ENCODE data around the gene MMP24.

The MMP24 gene

DNA sequence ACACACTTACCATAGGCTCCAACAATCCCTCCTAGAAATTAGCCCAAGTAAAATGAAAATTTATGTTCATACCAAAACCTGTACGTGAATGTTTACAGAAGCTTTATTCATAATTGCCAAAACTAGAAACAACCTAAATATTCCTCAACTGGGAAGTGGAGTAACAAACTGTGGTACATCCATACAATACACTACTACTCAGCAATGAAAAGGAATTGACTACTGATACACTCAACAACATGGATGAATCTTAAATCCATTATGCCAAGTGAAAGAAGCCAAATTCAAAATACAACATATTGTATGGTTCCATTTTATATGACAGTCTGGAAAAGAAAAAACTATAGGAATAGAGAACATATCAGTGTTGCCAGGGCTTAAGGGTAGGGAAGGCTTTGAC lies 19.7 kb upstream of the MMP24 start:
- H3K27ac ChIP-seq, result no peak overlapping the region
- TF ChIP-seq, protein P1, sequence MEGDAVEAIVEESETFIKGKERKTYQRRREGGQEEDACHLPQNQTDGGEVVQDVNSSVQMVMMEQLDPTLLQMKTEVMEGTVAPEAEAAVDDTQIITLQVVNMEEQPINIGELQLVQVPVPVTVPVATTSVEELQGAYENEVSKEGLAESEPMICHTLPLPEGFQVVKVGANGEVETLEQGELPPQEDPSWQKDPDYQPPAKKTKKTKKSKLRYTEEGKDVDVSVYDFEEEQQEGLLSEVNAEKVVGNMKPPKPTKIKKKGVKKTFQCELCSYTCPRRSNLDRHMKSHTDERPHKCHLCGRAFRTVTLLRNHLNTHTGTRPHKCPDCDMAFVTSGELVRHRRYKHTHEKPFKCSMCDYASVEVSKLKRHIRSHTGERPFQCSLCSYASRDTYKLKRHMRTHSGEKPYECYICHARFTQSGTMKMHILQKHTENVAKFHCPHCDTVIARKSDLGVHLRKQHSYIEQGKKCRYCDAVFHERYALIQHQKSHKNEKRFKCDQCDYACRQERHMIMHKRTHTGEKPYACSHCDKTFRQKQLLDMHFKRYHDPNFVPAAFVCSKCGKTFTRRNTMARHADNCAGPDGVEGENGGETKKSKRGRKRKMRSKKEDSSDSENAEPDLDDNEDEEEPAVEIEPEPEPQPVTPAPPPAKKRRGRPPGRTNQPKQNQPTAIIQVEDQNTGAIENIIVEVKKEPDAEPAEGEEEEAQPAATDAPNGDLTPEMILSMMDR (IDR thresholded peaks at IDR 0.05), result no peak
- no peak overlapping the region for H3K4me3 ChIP-seq
- DNase-seq (ENCODE audit: low spot score), result no peak

DNA sequence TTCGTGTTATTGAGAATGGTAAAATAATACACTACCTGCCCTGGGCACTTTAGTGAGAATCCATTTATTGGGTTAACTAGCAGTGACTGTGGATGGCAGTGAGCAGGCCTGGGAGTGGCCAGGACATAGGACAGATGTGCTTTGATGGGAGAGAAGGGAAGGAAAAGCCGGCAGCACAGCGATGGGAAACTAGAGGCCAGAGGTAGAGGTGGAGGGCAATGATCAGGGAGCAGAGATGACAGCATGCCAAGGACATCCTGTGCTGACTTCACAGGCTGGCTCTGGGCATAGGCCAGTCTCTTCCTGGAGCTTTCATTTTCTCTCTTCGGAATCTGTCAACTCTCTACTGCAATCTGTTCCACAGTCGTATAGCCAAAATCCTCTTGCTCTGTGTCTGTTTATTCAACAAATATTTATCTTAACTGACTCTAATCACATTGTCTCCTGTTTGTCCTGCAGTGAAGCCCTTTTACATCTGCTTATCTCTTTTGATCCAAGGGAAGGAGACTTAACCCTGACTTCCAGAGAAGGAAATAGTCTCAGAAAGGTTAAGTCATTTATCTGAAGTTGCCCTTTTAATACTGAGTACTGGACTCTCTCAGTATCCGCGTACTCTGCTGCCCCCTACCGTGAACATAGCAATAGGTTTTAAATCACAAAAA lies 18.4 kb upstream of the MMP24 start:
- H3K27ac ChIP-seq, result peak overlapping the region; percentile 43 to 85
- peak overlapping the region; percentile 53 for H3K4me3 ChIP-seq
- TF ChIP-seq, protein P1 (IDR thresholded peaks at IDR 0.05), result peak; percentile 64
- no peak for DNase-seq (ENCODE audit: low spot score)

DNA sequence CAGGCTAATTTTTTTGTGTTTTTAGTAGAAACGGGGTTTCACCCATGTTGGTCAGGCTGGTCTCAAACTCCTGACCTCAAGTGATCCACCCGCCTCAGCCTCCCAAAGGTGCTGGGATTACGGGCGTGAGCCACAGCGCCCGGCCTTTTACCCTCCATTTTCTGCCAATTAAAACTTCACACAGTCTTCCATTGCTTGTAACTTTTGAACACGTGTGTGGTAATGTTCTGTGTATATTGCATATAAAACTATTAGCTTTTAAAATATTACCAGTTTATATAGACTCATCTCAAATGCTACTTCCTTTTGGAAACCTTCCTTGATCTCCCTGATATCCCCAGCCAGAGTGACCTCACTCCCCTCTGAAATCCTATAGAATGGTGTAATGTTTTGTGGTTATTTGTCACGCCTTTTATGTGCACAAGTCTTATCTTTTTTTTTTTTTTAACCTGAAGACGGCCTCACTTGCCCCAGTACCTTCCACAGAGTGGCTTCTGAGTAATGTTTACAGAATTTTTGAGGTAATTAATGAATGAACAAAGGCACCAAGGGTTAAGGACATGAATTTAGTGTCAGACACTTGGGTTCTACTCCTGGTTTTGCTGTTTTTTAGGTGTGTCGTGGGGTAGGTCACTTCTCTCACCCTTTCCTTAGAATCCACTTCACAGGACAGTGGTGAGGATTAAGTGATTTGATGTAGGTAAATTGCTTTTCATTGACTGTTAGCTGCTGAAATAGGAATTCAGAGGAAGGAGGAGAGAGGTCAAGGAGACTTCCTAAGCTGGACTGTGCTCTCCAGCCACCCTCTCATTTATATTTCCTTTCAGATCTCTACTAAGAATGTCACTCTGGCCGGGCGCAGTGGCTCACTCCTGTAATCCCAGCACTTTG lies 11.2 kb upstream of the MMP24 start:
- Histone ChIP-seq H3K27ac (no peak overlapping the region), H3K4me3 (no peak overlapping the region)
- TF ChIP-seq, protein P1 (IDR thresholded peaks at IDR 0.05), result no peak
- DNase-seq (ENCODE audit: low spot score), result no peak

DNA sequence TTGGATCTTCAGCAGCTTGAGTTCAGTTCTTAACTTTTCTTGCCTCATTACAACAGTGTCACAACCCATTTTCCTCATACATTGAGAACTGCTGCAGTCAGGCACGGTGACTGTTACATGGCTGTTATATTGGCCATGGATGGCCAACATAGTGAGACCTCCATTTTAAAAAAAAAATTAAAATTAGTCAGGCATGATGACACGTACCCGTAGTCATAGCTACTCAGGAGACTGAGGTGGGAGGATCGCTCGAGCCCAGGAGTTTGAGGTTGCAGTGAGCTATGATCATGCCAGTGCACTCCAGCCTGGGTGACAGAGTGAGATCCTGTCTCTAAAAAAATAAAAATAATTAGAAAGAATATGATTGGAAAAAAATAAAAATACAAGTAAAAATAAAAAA lies 9.9 kb upstream of the MMP24 start:
- DNase-seq (ENCODE audit: low spot score), result no peak
- TF ChIP-seq, protein P1 (IDR thresholded peaks at IDR 0.05), result no peak

DNA sequence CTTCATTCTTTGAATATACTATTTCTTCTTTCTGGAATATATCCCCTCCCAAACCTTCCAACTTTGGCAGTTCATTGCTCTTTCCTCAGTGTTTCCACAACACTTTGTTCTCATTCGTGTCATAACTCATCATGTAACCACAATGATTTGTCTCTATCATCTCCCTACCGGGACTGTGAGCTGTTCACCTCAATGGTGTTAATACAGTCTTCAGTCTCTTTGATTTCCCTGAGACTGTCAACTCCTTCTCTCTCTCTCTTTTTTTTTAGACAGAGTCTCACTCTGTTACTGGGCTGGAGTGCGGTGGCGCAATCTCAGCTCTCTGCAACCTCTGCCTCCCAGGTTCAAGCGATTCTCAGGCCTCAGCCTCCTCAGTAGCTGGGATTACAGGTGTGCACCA lies 2.5 kb upstream of the MMP24 start:
- TF ChIP-seq, protein P1 (IDR thresholded peaks at IDR 0.05), result no peak
- no peak overlapping the region for H3K27ac ChIP-seq
- no peak overlapping the region for H3K4me3 ChIP-seq
- DNase-seq (ENCODE audit: low spot score), result no peak

More for the DNA sequence above, 9.9 kb upstream of the MMP24 start:
- Histone ChIP-seq H3K4me3 (no peak overlapping the region), H3K27ac (no peak overlapping the region)

DNA sequence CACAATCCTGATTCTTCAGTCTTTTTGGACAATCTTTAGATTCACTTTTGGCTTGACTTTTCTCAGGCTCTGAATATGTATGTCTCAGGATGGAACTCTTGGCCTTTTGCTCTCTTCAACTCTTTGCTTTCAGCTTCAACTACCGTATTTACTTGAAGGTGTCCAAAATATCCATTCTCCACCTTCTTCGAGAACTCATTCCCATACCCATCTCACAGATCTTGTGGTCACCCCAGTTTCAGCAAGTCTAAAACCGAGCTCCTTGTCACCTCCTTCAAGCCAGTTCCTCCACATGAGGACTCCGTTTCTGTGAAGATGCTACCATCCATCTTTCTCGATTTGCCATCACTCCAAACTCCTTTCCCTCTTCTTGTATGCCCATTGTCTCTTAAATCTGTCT lies 2.0 kb upstream of the MMP24 start:
- TF ChIP-seq, protein P1 (IDR thresholded peaks at IDR 0.05), result no peak
- DNase-seq (ENCODE audit: low spot score), result no peak
- Histone ChIP-seq H3K4me3 (no peak overlapping the region), H3K27ac (no peak overlapping the region)
